Choroid plexus epithelial cell (primary cell): ENCODE results near the gene NSFL1C.

ENCODE experiments used
- DNase-seq: peaks from one replicate; pipeline ENCODE4 v3.0.0-alpha.2; 2010; ENCODE audit warnings: low read depth
- H3K4me3 ChIP-seq: 2 replicates; pipeline ENCODE4 v1.5.1; 2011; ENCODE audit warnings: low read depth, mild to moderate bottlenecking, control low read depth, low read length, moderate library complexity
- CTCF ChIP-seq: conservative IDR thresholded peaks from 2 replicates; pipeline ENCODE4 v1.5.1; 2011; ENCODE audit warnings: low read depth, mild to moderate bottlenecking, control low read depth, inconsistent platforms, low read length, moderate library complexity

Gene NSFL1C

GRCh38 chr20:1467355-1468116 lies 887 bp upstream of the NSFL1C start:
- no peak for TF ChIP-seq CTCF
- no peak for DNase-seq
- no peak overlapping the region for H3K4me3 ChIP-seq

- DNase-seq = no peak
- no peak overlapping the region for H3K4me3 ChIP-seq
- no peak for TF ChIP-seq CTCF
Observed at GRCh38 chr20:1467082-1467354, 369 bp upstream of the NSFL1C start.

GRCh38 chr20:1465470-1466210 lies 1.0 kb downstream of the NSFL1C start:
- H3K4me3 ChIP-seq = peak overlapping the region; percentile 94
- TF ChIP-seq CTCF = no peak
- DNase-seq = peak; percentile 14

GRCh38 chr20:1463971-1464570 lies 2.6 kb downstream of the NSFL1C start:
- no peak for DNase-seq

GRCh38 chr20:1462834-1463233 lies 3.8 kb downstream of the NSFL1C start:
- H3K4me3 ChIP-seq = no peak overlapping the region
- no peak for DNase-seq
- no peak for TF ChIP-seq CTCF

More at GRCh38 chr20:1463971-1464570, 2.6 kb downstream of the NSFL1C start:
- TF ChIP-seq CTCF = no peak
- no peak overlapping the region for H3K4me3 ChIP-seq

GRCh38 chr20:1462001-1462400 lies 4.6 kb downstream of the NSFL1C start:
- no peak overlapping the region for H3K4me3 ChIP-seq
- no peak for TF ChIP-seq CTCF
- DNase-seq = no peak
